Heart left ventricle (tissue), 13 donors: ENCODE results near the gene PRKN.

Experiments used
- CTCF ChIP-seq, 12 donors: fragments of 200-600 bp; sonication (generic) in 4 of 12; IDR thresholded peaks; one replicate each; pipeline versions ENCODE4 v1.5.0 to v1.8.0; 2018 to 2022; ENCODE audit warnings: antibody characterized with exemption in 12 of 12, mild to moderate bottlenecking in 5 of 12
- POLR2A ChIP-seq, 2 donors: fragments of 450-650 bp; IDR thresholded peaks; one replicate each; pipeline ENCODE4 v1.6.1; 2017; ENCODE audit warnings: antibody characterized with exemption in 2 of 2, mild to moderate bottlenecking in 2 of 2, moderate library complexity in 2 of 2
- donor health status: ischemic (EF 13 %, LVEDD 7.1; RV severe dilation, severe dysfunction).
- donor health status: DM: no; HTN: yes; CAD: no.
- donor health status: DM: no; HTN: no; CAD: no.
- donor health status: ischemic (EF 25% LVEDD 6.9; RV normal size, moderate dysfunction).
- donor health status: ischemic (EF 25% LVEDD 5.7; RV mildly dilated, moderate dysfunction).
- donor health status: ischemic (EF 35%, LVEDD 5.7; RV mildly dilated, moderate dysfunction).
- donor health status: nonischemic (EF 11% LVEDD 7.7; RV severe dilation, severe dysfunction).
- donor health status: DM: yes; HTN: yes; CAD: no.
- donor health status: PGD.
- donor health status: ischemic (EF 29% LVEDD 5.4; RV normal size, mild dysfunction).
- donor health status: nonischemic (EF 23%, LVEDD 6.1; RV moderate dilation, normal function).

DNA sequence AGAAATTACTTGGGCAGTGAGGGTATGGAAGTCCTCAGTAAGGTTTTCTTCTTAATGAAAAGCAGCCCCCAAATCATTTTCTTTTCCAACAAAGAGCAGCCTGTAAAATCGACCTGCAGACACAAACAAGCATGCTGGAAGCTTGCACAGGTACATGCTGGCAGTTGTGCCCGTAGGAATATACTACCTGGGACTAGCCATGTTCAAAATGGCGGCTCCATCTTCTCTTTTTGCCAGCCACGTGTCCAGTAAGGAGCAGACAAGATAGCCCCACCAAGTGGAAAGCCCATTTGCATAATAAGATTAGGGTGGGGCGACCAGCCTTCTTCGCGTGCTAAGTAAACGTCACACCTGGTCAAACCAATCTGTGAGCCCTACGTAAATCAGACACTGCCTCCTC, 1194.3 kb downstream of the PRKN start:
- TF ChIP-seq CTCF (IDR thresholded peaks at IDR 0.05) (no peak), POLR2A (IDR thresholded peaks at IDR 0.05) (no peak)
